Measurements from ENCODE around the gene VLDLR.

VLDLR gene

DNA sequence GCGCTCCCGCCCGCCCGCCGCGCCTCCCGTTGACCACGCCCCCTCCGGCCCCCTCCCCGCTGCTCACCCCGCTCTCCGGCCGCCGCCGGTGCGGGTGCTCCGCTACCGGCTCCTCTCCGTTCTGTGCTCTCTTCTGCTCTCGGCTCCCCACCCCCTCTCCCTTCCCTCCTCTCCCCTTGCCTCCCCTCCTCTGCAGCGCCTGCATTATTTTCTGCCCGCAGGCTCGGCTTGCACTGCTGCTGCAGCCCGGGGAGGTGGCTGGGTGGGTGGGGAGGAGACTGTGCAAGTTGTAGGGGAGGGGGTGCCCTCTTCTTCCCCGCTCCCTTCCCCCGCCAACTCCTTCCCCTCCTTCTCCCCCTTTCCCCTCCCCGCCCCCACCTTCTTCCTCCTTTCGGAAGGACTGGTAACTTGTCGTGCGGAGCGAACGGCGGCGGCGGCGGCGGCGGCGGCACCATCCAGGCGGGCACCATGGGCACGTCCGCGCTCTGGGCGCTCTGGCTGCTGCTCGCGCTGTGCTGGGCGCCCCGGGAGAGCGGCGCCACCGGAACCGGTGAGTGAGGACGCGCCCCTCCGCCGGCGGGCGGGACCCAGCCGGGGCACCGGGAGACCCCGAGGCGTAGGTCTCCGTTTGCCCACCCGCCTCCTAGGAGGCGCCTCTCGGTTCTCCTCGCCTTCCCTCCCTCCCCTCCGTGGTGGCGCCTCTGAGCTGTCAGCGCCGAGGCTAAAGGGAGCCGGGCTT lies at the start of gene VLDLR:
Gene VLDLR (plus strand): TSS at position 66 of the 739 bp plus-strand sequence. CDS start 403 bp downstream, at position 469.
- DNase-seq, result no peak

DNA sequence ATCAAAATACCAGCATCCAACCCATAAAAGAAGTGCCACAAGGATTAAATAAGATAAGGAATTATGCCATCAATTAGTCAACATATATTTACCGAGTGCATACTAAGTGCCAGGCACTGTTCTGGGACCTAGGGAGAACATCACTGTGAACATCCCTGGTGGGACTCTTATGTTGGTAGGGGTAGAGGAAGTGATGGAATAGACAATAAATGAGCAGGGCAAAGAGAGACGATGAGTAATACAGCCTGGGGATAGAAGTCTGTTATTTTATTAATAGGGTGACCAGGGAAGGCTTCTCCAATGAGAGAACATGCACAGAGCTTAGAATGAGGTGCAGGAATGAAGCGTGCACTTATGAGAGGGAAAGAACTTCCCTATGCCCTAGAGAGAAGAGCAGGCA lies 47.4 kb upstream of the VLDLR start:
- no peak for DNase-seq

DNA sequence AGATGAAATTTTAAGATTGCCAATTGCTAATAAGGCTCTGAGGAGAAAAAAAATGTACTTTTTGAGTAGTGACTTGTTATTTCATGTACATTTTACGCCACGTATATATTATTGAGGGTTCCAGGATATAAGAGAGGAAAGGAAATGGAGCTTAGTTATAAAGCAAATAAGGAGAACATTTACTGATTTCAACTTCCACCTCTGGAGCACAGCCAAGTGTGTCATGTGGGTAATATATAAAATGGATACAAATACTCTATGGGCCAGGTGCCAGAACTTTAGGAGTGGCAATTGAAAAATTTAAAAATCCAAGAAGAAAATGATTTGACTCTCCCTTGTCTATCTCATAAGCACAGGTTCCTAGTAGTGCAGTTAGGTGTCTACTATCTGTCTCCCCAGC lies 45.0 kb upstream of the VLDLR start:
- DNase-seq, result no peak

- DNase-seq, result no peak
Observed at GRCh38 chr9:2583308-2584013, 38.1 kb upstream of the VLDLR start.

GRCh38 chr9:2591967-2592366 lies 29.6 kb upstream of the VLDLR start:
- no peak for DNase-seq

- DNase-seq, result no peak
Observed at GRCh38 chr9:2593744-2594143, 27.8 kb upstream of the VLDLR start.

DNA sequence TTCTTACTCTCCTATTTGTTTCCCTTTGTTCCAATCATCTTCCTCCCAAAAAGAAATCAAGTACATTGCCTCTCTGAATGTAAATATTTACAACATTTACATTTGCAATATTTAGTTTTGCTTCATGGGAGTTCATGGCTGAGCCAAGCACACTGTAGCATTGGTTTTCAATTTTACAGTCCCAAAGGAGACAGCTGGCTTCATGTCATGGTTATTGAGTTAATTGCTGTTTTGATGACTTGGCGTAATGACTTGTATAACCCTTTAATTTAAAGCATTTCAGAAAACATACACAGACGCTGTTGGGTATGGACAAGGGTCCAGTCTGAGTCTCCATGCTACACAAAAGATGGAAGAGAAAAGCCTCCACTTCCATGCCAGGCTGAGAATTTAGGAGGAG lies 25.6 kb upstream of the VLDLR start:
- DNase-seq, result no peak

DNA sequence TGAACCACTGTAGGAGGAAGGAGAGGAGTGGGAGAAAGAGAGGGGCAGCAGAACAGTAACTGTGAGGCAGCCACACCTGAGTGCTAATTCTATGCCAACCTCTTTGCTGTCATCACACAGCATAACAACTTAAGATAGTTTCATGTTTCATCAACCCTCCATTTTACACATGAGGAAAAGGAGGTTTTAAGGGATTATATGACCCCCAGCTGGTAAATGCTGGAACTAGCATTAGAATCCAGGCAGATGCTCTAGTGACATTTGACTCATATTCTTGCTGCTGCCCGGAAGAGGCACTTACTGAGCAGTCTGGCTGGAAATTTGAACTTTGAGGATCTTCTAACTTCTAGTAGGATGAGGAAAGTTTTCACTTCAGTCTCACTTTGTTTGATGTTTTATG lies 24.1 kb upstream of the VLDLR start:
- DNase-seq, result no peak

DNA sequence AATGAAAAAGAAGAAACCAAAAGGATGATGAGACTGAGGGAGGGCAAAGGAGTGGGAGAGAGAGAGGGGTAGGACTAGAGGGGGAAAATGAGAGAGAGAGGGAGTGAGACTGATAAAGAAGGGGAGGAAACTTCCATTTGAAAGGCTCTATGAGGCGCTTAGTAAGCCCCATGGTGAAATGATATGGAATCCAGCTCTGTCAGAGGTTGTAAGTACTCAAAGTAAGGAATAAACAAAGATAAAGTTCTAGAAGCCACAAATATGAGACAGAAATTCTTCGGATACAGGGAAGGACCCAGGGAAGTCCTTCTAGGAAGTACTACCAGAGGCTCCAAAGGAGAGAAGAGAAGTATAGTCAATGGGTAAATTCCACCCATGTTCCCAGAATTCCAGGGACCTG lies 21.7 kb upstream of the VLDLR start:
- DNase-seq, result no peak

DNA sequence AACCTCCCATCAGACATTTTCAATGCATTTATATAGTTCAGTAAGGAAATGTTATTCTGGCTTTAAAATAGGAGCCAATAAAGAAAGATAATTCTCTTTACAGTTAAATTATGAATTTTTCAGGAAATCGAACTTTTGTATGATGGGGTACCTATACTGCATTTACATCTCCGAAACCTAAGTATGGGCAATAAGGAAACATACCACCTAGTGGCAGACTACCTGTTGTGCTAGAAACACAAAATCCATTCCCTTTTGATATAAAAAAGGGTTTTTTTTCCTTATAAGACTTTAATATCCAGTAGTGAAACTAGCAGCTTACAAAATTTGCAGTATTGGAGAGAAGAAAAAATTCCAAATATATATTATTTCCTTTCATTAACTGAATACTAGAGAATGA lies 21.3 kb upstream of the VLDLR start:
- no peak for DNase-seq

DNA sequence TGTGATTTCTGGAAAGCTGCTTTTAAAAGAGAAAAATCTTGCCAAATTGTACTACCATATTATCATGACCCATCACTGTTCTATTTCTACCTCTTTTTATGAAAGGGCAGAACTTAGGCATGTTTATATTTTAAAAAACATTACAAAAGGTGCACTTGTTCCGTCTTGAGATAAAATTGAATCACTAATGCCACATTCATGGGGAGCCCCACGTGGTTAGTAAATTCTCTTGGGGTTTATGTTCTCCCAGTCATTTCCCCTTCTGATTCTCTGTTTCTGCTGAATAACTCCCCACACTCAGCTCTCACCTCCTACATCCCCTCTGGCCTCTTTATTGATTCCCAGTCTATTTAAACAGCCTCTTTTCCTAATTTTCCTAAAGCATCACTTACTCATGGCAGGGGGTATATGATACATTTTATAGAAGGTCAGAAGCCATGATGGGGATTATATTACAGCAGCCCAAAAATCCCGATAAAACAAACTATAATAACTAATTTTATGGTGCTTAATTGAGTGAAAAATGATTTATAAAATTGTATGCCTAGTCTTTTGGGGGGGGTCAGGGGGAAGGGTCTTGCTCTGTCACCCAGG lies 19.7 kb upstream of the VLDLR start:
- no peak for DNase-seq

DNA sequence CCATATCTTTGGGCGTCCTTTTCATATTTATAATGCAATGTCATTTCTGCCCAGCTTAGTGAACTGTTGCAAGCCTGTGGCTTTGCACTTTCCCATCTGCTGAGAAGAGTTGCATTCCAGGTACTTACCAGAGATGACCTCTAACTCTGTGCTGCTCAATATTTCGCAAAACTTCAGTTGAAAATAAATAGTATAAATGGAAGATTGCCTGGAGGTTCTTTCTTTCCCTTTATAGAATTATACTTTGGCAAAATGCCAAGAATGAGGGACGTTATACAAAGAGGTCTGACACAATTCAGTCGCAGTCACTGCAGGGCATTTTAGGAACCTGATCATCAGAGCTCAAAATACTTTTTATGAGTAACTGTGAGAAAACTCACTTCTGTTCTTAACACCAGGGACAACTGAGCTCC lies 18.9 kb upstream of the VLDLR start:
- no peak for DNase-seq

DNA sequence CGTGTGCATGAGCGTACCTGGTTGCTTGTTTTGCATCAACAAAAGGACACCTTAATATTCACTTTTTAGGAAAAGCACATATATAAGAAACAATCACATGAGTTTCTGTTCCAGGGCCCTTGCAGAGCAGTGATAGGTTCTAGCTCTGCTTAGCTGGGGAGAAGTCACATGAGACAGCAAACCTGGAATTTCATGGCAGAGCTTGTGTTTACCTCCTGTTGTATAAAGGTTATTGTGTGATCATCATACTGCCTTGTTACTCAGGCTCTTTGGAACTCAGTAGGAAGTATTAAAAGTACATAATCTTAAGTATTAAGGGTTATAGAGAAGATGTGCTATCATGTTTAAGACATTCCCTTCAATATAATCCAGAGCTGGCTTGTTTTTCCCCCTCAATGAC lies 18.0 kb upstream of the VLDLR start:
- DNase-seq, result no peak

DNA sequence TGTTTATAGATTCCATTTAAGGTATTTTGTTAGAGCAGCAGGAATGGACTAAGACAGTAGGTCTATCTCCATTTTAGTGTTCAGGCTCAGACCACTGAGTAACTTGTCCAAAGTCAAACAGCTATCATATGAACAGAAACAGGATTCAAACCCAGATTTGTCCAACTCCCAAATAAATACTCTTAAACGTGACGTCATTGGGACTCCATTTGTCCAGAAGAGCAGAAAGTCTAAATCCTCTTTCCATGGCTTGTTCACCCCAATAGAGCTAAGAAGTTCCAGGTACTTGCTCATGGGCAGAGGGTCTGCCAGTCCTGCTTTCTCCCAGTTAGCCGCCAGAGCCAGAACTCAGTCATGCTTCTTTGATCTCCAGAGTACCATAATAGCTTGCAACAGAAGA lies 16.3 kb upstream of the VLDLR start:
- no peak for DNase-seq

GRCh38 chr9:2608276-2608675 lies 13.3 kb upstream of the VLDLR start:
- DNase-seq, result no peak

DNA sequence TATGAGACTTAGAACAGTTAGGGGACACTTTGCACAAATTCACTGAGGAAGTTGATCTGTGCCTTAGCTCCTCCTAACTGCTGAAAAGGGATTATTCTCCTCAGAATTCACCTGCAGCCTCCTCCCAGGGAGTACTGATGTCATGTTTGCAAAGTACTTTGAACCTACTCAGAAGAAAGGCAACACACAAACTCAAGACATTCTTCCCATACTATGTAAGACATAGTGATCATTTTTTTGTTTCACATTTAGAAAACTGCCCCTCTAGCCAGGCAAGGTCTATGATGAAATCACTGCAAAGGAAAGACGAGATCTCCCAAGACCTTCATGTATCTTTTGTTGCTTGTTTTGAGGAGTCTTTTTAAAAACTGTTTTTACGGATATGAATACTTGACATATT lies 10.6 kb upstream of the VLDLR start:
- DNase-seq, result no peak

DNA sequence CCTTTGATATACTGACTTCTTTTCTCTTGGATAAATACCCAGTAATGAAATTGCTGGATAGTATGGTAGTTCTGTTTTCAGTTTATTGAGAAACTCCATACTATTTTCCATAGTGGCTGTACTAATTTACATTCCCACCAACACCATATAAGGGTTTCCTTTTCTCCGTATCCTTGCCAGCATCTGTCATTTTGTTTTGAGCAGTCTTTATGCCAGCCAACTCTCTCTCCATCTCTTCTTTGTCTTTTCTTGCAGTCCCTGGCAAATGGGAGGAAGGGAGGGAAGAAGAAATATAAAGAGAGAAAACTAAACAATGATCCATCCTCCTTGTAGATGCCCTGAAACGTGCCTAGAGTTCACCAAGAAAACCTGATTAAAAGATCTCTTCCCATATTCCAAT lies 9.6 kb upstream of the VLDLR start:
- DNase-seq, result no peak

DNA sequence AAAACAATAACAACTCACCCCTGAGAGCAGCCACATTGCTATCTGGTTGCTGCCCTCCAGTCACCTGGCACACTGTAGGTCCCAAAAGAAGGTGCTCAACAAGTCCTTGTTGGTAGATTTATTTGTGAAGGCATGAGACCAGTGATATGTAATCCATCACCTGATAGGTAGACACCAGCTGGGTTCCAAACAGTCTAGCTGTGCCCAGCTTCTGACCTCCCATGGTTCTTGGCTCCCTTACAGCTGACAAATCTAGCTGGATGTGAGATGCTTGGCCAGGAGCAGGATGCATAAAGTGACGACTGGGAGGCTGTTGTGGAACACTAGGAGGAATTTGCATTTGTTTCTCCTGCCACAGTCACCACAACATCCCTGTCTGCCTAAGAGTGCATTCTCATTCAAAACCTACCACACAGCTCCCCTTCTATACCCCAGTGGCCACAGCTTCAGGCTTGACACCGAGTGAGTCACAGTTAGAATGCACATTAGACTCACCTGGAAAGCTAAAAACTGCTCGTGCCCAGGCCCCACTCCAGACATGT lies 7.8 kb upstream of the VLDLR start:
- no peak for DNase-seq

- no peak for DNase-seq
Observed at GRCh38 chr9:2615497-2615896, 6.1 kb upstream of the VLDLR start.

GRCh38 chr9:2616692-2617377 lies 4.8 kb upstream of the VLDLR start:
- no peak for DNase-seq

- no peak for DNase-seq
Observed at GRCh38 chr9:2618289-2618688, 3.3 kb upstream of the VLDLR start.

DNA sequence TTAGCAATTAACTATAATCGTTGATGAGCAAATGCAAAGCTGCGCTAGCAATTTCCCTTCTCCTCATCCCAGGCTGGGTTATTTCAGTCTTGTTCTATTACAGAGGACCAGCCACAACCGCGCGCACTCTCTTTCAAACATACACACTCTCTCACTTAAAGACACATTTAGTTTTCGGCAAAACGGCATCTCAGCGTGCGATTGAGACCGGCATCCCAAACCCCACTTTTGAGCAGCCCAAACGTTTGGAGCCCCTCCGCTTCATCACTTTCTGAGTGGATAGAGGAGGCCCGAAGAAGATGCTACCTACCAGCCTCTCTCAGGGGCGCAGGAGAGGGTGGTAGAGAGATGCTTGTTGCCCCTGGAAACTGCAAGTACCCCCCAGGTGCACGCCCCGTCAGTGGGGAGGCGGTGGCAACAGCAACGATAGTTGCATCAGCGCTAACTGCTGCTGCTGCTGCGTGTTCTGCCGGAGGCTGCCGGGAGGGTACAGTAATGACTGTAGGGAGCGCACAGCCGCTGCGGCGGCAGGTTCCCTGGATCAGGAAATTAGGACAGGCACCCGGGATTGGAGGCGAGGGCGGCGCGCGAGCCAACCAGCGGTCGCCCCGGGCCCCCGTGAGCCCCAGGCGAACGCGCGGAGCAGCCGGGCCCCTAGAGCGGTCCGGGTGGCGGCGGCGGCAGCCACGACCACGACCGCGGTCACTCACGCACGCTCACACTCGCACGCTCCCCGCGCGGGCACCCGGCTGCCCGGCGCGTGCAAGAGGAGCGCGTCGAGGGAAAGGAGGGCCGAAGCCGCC lies 467 bp upstream of the VLDLR start:
- DNase-seq, result peak; percentile 2

All from GOT3 (cell line).